CD8-positive, alpha-beta memory T cell (primary cell): ENCODE data around the gene SRGAP1. TPM values are rescaled to one million over a fixed set of nuclear protein-coding genes. Genes with fewer than 3 reads are reported as not detected.

ENCODE experiments used
- CTCF ChIA-PET: fragments of 350-600 bp; sonication (Branson Sonifier 250); formaldehyde crosslinking; loops from one replicate; lab custom pipeline; 2021; ENCODE audit warnings: antibody characterized with exemption; lab: Charles Lee
- POLR2A ChIA-PET: fragments of 350-600 bp; sonication (Branson Sonifier 250); formaldehyde crosslinking; loops from one replicate; lab custom pipeline; 2021; ENCODE audit warnings: antibody characterized with exemption; lab: Charles Lee
- DNase-seq, 5 donors: peaks; one replicate each; pipeline versions ENCODE4 v3.0.0 to v3.0.0-alpha.2; 2020 to 2022; ENCODE audit warnings: mixed read lengths in 1 of 5
- H3K27ac ChIP-seq: one replicate; pipeline ENCODE4 v1.7.0; 2013; ENCODE audit warnings: low read depth, mild to moderate bottlenecking, low read length, moderate library complexity
- H3K27me3 ChIP-seq: 2 replicates; pipeline ENCODE4 v1.7.0; 2013; ENCODE audit warnings: low read length, mild to moderate bottlenecking; ENCODE audit not compliant: insufficient read depth, poor library complexity, severe bottlenecking
- H3K36me3 ChIP-seq: 2 replicates; pipeline ENCODE4 v1.7.0; 2013; ENCODE audit warnings: mild to moderate bottlenecking, low read length, moderate library complexity; ENCODE audit not compliant: insufficient read depth
- H3K4me1 ChIP-seq: 2 replicates; pipeline ENCODE4 v1.7.0; 2013; ENCODE audit warnings: mild to moderate bottlenecking, low read length, moderate library complexity; ENCODE audit not compliant: insufficient read depth
- H3K4me3 ChIP-seq: 2 replicates; pipeline ENCODE4 v1.7.0; 2013; ENCODE audit warnings: mild to moderate bottlenecking, low read length
- H3K9me3 ChIP-seq: 2 replicates; pipeline ENCODE4 v1.7.0; 2013; ENCODE audit warnings: mild to moderate bottlenecking, low read length
- H3K27ac Mint-ChIP-seq, 8 donors: one replicate each; pipeline ENCODE4 v1.8.0; 2020 to 2021; ENCODE audit warnings: mixed read lengths in 8 of 8, mild to moderate bottlenecking in 6 of 8, inconsistent platforms in 3 of 8, moderate library complexity in 3 of 8
- H3K27me3 Mint-ChIP-seq, 2 donors: one replicate each; pipeline ENCODE4 v1.8.0; 2020 to 2021; ENCODE audit warnings: mixed read lengths in 2 of 2, mild to moderate bottlenecking in 1 of 2, moderate library complexity in 1 of 2
- H3K36me3 Mint-ChIP-seq, 3 donors: one replicate each; pipeline ENCODE4 v1.8.0; 2020 to 2021; ENCODE audit warnings: mixed read lengths in 3 of 3, inconsistent platforms in 1 of 3, mild to moderate bottlenecking in 1 of 3
- H3K4me1 Mint-ChIP-seq, 3 donors: one replicate each; pipeline ENCODE4 v1.8.0; 2020 to 2021; ENCODE audit warnings: mixed read lengths in 3 of 3, inconsistent platforms in 1 of 3, mild to moderate bottlenecking in 1 of 3
- H3K4me3 Mint-ChIP-seq, 7 donors: one replicate each; pipeline ENCODE4 v1.8.0; 2020 to 2021; ENCODE audit warnings: mixed read lengths in 7 of 7, mild to moderate bottlenecking in 6 of 7, moderate library complexity in 4 of 7, inconsistent platforms in 2 of 7
- H3K9me3 Mint-ChIP-seq, 5 donors: one replicate each; pipeline ENCODE4 v1.8.0; 2020 to 2022; ENCODE audit warnings: mixed read lengths in 5 of 5, mild to moderate bottlenecking in 3 of 5, moderate library complexity in 2 of 5, inconsistent platforms in 1 of 5
- polyA plus RNA-seq: library from polyadenylated mRNA; unstranded; fragments of 300-500 nt; fragmentation: Illumina TruSeq; gene quantifications from one replicate; pipeline ENCODE4 v1.2.3, GENCODE V29; 2021
- total RNA-seq, 2 experiments: library from RNA; stranded (reverse); gene quantifications; one replicate each; pipeline ENCODE4 v1.2.3, GENCODE V29; 2021

SRGAP1 gene
- total and polyA plus RNA-seq, 3 experiments from 2014 or later, result 0.09 to 0.64 (median 0.61) TPM

DNA sequence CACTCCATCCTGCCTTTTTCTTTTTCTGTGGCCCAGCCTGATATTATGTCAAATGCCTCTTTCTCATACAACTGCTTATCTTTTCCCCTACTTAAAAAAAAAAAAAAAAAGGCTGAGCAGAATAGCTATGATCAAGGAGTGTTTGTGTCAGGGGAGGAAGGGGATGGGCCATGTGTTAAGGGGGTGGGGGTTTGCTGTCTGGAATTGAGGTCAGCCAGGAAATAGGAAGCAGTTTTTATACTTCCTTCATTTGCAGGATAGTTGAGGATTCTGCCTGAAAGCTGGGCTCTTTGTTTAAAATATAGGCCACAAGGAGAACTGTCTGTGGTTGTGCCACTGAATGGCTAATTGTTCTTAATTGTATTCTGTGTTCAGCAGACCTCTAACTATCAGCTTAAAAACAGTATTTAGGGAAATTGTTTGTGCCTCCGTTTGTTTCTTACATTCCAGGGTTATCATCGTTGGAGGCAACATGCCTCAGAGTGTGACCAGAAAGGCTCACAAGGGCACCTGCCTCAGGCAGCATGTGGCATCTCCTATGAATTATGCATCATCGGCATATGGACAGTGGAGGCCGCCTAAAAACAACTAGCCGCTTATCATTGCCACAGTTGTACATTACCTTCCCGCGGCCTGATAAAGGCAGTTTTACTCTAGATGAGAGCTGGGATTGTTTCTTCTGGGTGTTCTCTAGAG, 96.0 kb downstream of the SRGAP1 start:
- no peak overlapping the region for H3K4me3 ChIP-seq
- Mint-ChIP-seq H3K27ac (no peak overlapping the region), H3K27me3 (no peaks in the 10 kb centered on the region), H3K36me3 (no peaks in the 10 kb centered on the region), H3K4me1 (no peaks in the 10 kb centered on the region), H3K4me3 (no peak overlapping the region), H3K9me3 (no peaks in the 10 kb centered on the region)
- no peaks in the 10 kb centered on the region for H3K36me3 ChIP-seq
- H3K4me1 ChIP-seq, result no peaks in the 10 kb centered on the region
- H3K9me3 ChIP-seq, result no peaks in the 10 kb centered on the region
- DNase-seq, result no peak
- H3K27ac ChIP-seq, result no peak overlapping the region
- CTCF ChIA-PET, result no interaction called here
- no peaks in the 10 kb centered on the region for H3K27me3 ChIP-seq
- POLR2A ChIA-PET, result no interaction called here

DNA sequence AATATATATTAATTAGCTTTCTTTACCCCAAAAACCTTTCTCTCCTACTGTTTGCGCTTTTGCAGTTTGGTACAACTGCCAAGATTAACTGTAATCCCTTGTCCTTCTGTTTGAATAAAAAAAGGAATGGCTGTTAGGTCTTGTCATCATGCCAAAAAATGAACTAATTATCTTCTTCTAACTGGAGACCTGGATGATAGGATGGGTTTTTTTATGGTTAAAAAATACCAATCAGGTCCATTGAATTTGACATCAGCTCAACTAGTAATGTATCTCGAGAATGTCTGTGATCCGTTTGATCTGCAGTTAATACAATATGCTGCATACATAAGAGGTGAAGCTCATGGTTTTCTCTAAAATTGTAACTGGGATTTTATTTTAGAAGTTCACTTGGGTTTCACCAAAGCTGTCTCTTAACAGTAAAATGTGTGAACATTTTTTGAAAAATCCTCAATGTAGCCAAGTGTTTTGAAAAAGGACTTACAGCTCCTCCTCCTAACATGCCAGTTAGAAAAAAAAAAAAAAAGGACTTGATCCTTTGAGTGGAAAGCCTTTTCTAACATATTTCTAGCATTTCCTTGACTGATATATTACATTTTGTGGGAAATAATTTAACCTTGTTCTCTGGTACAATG, 96.8 kb downstream of the SRGAP1 start:
- ChIA-PET CTCF (no interaction called here), POLR2A (no interaction called here)
- no peaks in the 10 kb centered on the region for H3K27me3 Mint-ChIP-seq
- Histone ChIP-seq H3K4me3 (no peak overlapping the region), H3K27me3 (no peaks in the 10 kb centered on the region), H3K9me3 (no peaks in the 10 kb centered on the region), H3K4me1 (no peaks in the 10 kb centered on the region), H3K27ac (no peak overlapping the region), H3K36me3 (no peaks in the 10 kb centered on the region)
- H3K9me3 Mint-ChIP-seq, result no peaks in the 10 kb centered on the region
- DNase-seq, result no peak
- H3K4me3 Mint-ChIP-seq, result no peak overlapping the region
- peaks cover 0 to 4% (median 0%) of the 10 kb centered on the region in 3 donors for H3K4me1 Mint-ChIP-seq
- no peaks in the 10 kb centered on the region for H3K36me3 Mint-ChIP-seq
- H3K27ac Mint-ChIP-seq, result no peak overlapping the region

- H3K9me3 ChIP-seq, result no peaks in the 10 kb centered on the region
- no peak overlapping the region for H3K27ac Mint-ChIP-seq
- H3K27ac ChIP-seq, result no peak overlapping the region
- ChIA-PET POLR2A (no interaction called here), CTCF (no interaction called here)
- no peaks in the 10 kb centered on the region for H3K36me3 Mint-ChIP-seq
- no peaks in the 10 kb centered on the region for H3K36me3 ChIP-seq
- no peaks in the 10 kb centered on the region for H3K9me3 Mint-ChIP-seq
- H3K4me1 ChIP-seq, result no peaks in the 10 kb centered on the region
- no peak overlapping the region for H3K4me3 ChIP-seq
- no peaks in the 10 kb centered on the region for H3K27me3 ChIP-seq
- H3K27me3 Mint-ChIP-seq, result no peaks in the 10 kb centered on the region
- H3K4me1 Mint-ChIP-seq, result peaks cover 0 to 4% (median 0%) of the 10 kb centered on the region in 3 donors
- H3K4me3 Mint-ChIP-seq, result no peak overlapping the region
- DNase-seq, result no peak
These were observed 97.4 kb downstream of the SRGAP1 start for GRCh38 chr12:63941879-63942278.

DNA sequence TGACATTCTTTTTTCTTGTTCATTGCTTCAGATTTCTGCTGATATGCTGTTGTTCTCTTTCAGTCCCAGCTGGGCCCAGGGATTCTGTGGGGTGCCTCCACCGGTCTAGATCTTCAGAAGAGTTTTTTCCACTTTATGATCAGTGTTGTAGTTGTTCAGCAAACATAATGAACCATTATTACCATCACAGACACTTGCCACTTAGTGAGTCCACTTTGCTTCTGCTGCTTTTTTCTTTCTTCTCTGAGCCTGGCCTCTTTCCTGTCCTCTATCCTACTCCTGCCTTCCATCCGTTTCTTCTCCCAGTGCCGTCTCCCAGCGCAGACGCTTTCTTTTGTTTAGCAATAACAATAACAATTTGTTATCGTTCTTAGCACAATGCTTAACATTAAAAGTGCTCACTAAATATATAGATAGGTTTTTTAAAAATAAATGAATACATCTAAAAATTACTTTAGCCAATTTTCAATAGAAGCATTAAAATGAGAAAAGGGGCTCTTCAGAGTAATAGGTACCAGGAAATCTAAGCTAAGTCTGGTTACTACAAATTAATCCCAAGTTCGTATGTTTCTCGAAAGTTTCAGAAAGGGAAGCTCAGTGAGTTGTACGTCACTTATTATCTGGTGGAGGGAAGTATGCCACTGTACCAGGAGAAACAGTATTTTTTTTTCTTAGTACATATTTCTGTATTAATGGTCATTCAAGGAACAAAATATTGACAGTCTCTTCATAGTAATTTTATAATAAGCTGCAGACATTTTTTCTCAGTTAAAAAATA, 98.2 kb downstream of the SRGAP1 start:
- H3K27ac ChIP-seq, result no peak overlapping the region
- H3K36me3 ChIP-seq, result no peaks in the 10 kb centered on the region
- peaks cover 0 to 4% (median 0%) of the 10 kb centered on the region in 3 donors for H3K4me1 Mint-ChIP-seq
- H3K4me3 ChIP-seq, result no peak overlapping the region
- POLR2A ChIA-PET, result no interaction called here
- CTCF ChIA-PET, result no interaction called here
- no peak overlapping the region for H3K4me3 Mint-ChIP-seq
- no peaks in the 10 kb centered on the region for H3K27me3 Mint-ChIP-seq
- H3K36me3 Mint-ChIP-seq, result no peaks in the 10 kb centered on the region
- no peaks in the 10 kb centered on the region for H3K9me3 ChIP-seq
- no peak overlapping the region for H3K27ac Mint-ChIP-seq
- H3K4me1 ChIP-seq, result no peaks in the 10 kb centered on the region
- no peaks in the 10 kb centered on the region for H3K27me3 ChIP-seq
- no peaks in the 10 kb centered on the region for H3K9me3 Mint-ChIP-seq
- DNase-seq, result no peak

DNA sequence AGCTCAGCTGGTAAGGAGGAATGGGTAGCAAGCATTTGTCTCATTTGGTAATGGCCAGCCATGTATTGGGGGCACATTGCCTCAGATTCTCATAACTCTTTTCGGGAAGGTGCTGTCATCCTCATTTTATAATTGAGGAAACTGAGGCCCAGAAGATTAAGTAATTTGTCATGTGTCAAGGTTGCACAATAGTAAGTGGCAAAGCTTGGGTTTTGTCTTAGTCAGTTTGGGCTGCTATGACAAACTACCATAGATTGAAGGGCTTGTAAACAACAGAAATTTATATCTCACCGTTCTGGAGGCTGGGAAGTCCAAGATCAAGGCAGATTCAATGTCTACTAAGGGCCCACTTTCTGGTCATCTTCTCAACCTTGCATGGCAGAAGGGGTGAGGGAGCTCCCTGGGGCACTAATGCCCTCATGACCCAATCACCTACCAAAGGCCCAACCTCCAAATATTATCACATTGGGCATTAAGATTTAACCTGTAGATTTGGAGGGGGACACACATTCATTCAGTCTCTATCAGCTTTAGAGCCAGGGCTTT, 99.6 kb downstream of the SRGAP1 start:
- Histone ChIP-seq H3K9me3 (no peaks in the 10 kb centered on the region), H3K27me3 (no peaks in the 10 kb centered on the region), H3K27ac (no peak overlapping the region), H3K4me3 (no peak overlapping the region), H3K4me1 (no peaks in the 10 kb centered on the region), H3K36me3 (no peaks in the 10 kb centered on the region)
- Mint-ChIP-seq H3K9me3 (no peaks in the 10 kb centered on the region), H3K27ac (no peak overlapping the region), H3K27me3 (no peaks in the 10 kb centered on the region), H3K4me3 (no peak overlapping the region), H3K4me1 (peaks cover 0 to 4% (median 0%) of the 10 kb centered on the region in 3 donors), H3K36me3 (no peaks in the 10 kb centered on the region)
- CTCF ChIA-PET, result no interaction called here
- DNase-seq, result no peak
- POLR2A ChIA-PET, result no interaction called here

GRCh38 chr12:63944586-63945228, 100.2 kb downstream of the SRGAP1 start:
- H3K9me3 ChIP-seq, result no peaks in the 10 kb centered on the region
- Mint-ChIP-seq H3K4me3 (no peak overlapping the region), H3K36me3 (no peaks in the 10 kb centered on the region), H3K9me3 (no peaks in the 10 kb centered on the region), H3K4me1 (peaks cover 0 to 4% (median 0%) of the 10 kb centered on the region in 3 donors), H3K27me3 (no peaks in the 10 kb centered on the region), H3K27ac (peak overlapping the region in 1 of 8 donors; percentile 39)
- no peaks in the 10 kb centered on the region for H3K27me3 ChIP-seq
- H3K36me3 ChIP-seq, result no peaks in the 10 kb centered on the region
- no peak for DNase-seq
- ChIA-PET CTCF (no interaction called here), POLR2A (no interaction called here)
- no peak overlapping the region for H3K27ac ChIP-seq
- no peaks in the 10 kb centered on the region for H3K4me1 ChIP-seq
- H3K4me3 ChIP-seq, result no peak overlapping the region

- H3K27me3 ChIP-seq, result no peaks in the 10 kb centered on the region
- no peaks in the 10 kb centered on the region for H3K9me3 ChIP-seq
- no peak overlapping the region for H3K27ac Mint-ChIP-seq
- no peak overlapping the region for H3K27ac ChIP-seq
- ChIA-PET POLR2A (no interaction called here), CTCF (no interaction called here)
- H3K4me3 Mint-ChIP-seq, result no peak overlapping the region
- H3K36me3 ChIP-seq, result no peaks in the 10 kb centered on the region
- no peaks in the 10 kb centered on the region for H3K4me1 ChIP-seq
- peaks cover 2 to 9% of the 10 kb centered on the region in 2 donors for H3K27me3 Mint-ChIP-seq
- no peaks in the 10 kb centered on the region for H3K36me3 Mint-ChIP-seq
- H3K9me3 Mint-ChIP-seq, result no peaks in the 10 kb centered on the region
- H3K4me3 ChIP-seq, result no peak overlapping the region
- DNase-seq, result no peak
- H3K4me1 Mint-ChIP-seq, result peaks cover 0 to 4% (median 0%) of the 10 kb centered on the region in 3 donors
These were observed 101.3 kb downstream of the SRGAP1 start for GRCh38 chr12:63945777-63946176.
